GM19193 (cell line): ENCODE results near the gene GPR84.
A peak's percentile ranks its signal among the peaks of the same experiment; 100 is the strongest.

Experiments
- POLR2A ChIP-seq: IDR thresholded peaks from 4 replicates; pipeline ENCODE4 v1.6.1; 2011; ENCODE audit not compliant: insufficient read depth, insufficient read length; ENCODE audit errors: extremely low read depth

Gene GPR84

GRCh38 chr12:54369597-54370131 lies 5.4 kb upstream of the GPR84 start:
- TF ChIP-seq POLR2A = no peak

GRCh38 chr12:54368709-54369596 lies 4.7 kb upstream of the GPR84 start:
- TF ChIP-seq POLR2A = no peak

GRCh38 chr12:54368025-54368708 lies 3.9 kb upstream of the GPR84 start:
- no peak for TF ChIP-seq POLR2A

- no peak for TF ChIP-seq POLR2A
These were observed 668 bp downstream of the GPR84 start for GRCh38 chr12:54363618-54364017.

- no peak for TF ChIP-seq POLR2A
These were observed 1.2 kb downstream of the GPR84 start for GRCh38 chr12:54363047-54363446.

- no peak for TF ChIP-seq POLR2A
These were observed 3.4 kb downstream of the GPR84 start for GRCh38 chr12:54360717-54361456.

- TF ChIP-seq POLR2A = no peak
These were observed 4.4 kb downstream of the GPR84 start for GRCh38 chr12:54359762-54360351.

- peak; percentile 61 for TF ChIP-seq POLR2A
These were observed 5.1 kb downstream of the GPR84 start for GRCh38 chr12:54358945-54359761.

GRCh38 chr12:54358191-54358944 lies 5.9 kb downstream of the GPR84 start:
- TF ChIP-seq POLR2A = peak; percentile 34

GRCh38 chr12:54357506-54358190 lies 6.6 kb downstream of the GPR84 start:
- no peak for TF ChIP-seq POLR2A

- no peak for TF ChIP-seq POLR2A
These were observed 7.3 kb downstream of the GPR84 start for GRCh38 chr12:54356951-54357356.

- TF ChIP-seq POLR2A = no peak
These were observed 8.1 kb downstream of the GPR84 start for GRCh38 chr12:54356228-54356627.

GRCh38 chr12:54355104-54355815 lies 9.0 kb downstream of the GPR84 start:
- TF ChIP-seq POLR2A = no peak
